HG02973 (cell line): ENCODE data around the gene ZNF343.
A peak's percentile ranks its signal among the peaks of the same experiment; 100 is the strongest.

Source experiments
- ATAC-seq: cut with Tn5 transposase; IDR thresholded peaks from one replicate; pipeline ENCODE4 v1.9.1; 2021; ENCODE audit warnings: moderate library complexity; ENCODE audit not compliant: unreplicated experiment

Gene ZNF343

DNA sequence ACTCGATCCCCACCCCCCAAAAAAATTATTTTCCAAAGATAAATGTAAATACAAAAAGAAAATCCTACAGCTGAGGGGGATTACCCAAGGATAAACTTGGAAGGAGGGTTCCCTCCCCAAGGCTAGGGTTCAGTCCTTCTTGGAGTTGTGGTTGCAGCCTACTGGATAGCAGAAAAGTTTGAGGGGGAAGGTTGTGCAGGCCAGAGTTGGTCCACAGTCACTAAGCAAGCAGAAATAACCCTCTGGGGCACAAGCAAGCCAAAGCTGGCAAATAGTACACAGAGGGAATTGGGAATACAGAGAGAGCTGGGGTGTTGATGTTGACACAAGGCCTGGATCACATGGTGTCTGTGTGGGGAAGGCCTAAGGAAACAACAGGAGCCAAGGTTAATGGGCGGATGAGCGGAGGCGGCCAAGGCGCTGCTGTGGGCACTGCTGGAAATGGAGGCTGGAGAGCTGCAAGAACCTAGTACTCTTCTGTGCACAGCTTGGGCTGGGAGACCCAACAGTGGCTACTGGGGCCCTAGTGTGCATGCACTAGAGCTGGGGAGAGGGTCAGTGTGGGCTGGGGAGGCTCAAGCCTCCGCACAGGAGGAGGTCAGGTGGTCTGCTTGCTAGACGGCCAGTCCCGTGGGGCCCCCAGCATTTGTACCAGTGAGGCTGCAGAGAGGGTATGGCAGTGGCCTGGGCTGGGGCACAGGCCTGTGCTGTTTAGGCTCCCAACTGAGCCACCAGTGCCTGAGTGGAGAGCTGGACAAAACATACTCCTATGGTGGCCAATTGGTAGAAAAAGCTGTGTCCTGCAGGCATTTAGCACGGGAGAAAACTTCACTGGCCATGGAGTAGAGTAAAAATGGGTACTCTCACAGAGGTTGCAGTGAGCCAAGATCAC, 32.6 kb downstream of the ZNF343 start:
- no peak for ATAC-seq

GRCh38 chr20:2473516-2473915, 35.2 kb downstream of the ZNF343 start:
- ATAC-seq = no peak

GRCh38 chr20:2470423-2471193, 38.1 kb downstream of the ZNF343 start, which contains the start of gene SNRPB:
TSS of gene SNRPB (minus strand) at chr20:2470789. CDS start at chr20:2470690, 99 bp downstream.
- ATAC-seq = peak; percentile 91

DNA sequence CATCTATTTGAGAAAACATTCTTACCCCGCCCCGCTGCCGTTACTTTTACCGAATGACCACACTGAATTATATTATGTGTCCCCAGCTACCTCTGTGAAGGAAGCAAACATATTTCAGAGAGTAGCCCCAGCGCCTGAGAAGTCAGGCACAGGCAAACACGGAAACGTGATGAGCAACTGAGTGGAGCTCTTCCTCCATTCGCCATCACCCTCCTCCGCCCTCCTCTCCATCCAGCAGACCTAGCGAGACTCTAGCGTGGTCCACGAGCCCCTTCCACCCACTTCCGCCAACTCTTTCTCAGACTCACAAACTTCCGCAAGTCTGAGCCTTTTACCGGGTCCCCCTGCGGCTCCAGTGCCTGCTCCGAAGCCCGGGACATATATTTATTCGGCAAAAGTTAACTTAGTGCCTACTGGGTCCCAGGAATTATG, 38.7 kb downstream of the ZNF343 start:
- peak; percentile 24 for ATAC-seq

GRCh38 chr20:2468581-2469407, 39.9 kb downstream of the ZNF343 start:
- no peak for ATAC-seq

GRCh38 chr20:2467412-2467811, 41.3 kb downstream of the ZNF343 start:
- ATAC-seq = no peak

DNA sequence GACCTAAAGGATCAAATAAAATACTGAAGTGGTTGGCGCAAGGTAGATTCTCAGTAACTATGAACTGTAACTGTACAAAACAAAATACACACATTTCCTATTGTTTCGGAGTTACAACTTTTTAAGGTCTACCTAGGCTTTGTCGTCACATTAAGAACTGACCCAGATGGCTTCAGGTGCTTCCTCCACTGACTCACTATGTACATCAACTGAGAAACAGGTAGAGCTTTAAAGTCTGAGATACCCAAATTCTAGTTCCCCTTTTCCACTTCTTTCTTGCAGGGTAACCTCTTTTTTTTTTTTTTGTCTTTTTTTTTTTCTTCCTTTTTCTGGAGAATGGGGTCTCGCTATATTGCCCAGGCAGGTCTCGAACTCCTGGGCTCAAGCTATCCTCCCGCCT, 43.6 kb downstream of the ZNF343 start:
- ATAC-seq = no peak

DNA sequence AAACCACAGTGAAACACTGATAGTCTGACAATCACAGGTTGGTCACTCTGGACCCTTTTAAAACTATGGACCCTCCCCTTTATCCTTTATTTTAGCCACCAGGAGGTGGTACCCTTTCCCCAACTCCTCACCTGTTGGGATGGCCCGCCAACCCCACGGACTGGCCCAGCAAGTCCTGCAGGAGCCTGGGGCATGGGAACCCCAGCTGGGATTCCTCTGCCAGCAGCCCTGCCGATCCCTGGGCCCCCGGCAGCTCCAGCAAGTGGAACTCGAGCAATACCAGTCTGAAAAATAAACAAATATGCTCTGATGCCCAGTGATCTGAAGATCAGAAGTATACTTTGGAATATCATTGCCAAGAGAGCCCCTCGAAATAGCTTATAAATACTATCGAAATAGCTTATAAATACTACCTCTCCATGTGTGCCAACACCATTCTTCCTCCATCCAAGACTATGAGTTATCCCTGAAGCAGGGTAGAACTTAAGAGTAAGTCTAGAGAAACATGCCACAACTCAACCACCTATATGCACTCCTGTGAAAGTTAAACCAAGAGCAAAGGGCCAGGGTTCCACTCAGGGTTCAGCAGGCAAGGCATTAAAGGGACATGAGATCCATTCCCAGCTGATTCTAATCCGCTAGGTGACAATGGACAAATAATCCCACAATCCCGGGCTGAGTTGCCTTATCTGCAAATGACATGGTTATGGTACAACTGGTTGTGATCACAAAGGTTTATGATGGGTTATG, 44.9 kb downstream of the ZNF343 start:
- ATAC-seq = no peak

DNA sequence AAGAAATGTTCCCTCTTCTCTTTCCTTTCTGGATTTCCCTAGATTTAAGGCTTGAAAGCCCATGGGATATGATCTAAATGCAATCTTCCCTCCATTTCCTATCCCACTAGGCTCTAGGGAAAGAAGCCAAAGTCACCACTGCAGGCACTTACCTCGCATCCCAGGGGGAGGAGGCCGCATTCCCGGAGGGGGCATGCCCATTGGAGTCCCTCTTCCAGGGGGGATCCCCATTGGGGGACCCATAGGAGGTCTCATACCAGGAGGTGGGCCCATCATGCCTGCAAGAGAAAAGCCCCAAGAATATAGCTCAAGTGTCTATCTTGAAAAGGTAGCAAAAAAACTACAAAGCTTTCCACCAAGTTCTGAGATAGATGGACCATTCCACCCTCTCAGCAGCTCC, 46.2 kb downstream of the ZNF343 start:
- no peak for ATAC-seq

DNA sequence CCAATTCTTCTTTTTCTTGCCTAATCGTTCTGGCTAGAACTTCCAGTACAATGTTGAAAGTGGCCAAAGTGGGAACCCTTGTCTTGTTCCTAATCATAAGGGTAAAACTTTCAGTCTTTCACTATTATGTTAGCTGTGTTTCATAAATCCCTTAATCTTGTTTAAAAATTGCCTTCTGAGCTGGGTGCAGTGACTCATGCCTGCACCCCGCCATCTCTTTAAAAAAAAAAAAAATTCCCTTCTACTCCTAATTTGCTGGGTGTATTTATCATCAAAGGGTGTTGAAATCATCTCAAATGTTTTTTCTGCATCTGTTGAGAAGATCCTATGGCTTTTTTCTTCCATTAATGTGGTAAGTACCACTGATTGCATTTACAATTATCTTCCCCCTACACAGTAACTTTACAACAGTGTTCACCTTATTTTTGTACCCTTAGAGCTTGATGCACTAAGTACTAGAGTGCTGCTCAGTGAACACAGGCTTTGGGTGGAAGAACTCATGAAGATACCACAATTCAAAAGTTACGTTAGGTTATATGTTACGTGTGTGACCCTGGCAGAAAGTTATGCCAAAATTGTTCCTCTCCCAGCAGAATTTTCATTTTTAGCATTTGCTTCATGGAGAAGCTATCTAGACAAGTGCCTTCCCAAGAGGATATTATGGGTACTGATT, 47.8 kb downstream of the ZNF343 start:
- no peak for ATAC-seq

- no peak for ATAC-seq
Observed at GRCh38 chr20:2459981-2460751, 48.5 kb downstream of the ZNF343 start.

GRCh38 chr20:2458919-2459499, 49.7 kb downstream of the ZNF343 start:
- no peak for ATAC-seq

- no peak for ATAC-seq
Observed at GRCh38 chr20:2455771-2456497, 52.8 kb downstream of the ZNF343 start.

DNA sequence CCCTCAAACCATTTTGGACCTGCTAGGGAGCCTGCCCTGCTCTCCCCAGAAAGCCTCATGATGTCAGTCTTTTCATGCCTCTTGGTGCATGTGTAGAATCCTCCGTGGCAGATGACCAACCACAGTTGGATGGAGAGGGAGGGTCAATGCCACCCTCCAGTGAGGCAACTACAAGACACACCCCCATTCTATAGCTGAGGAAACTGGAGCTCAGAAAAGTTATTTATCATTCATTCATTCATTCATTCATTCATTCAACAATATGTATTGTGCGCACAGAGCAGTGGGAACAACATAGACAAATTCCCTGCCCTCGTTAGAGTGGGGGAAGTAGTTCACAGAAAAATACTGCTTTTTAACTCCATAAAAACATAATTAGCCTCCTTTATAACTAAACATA, 54.9 kb downstream of the ZNF343 start:
- ATAC-seq = no peak

- no peak for ATAC-seq
Observed at GRCh38 chr20:2451939-2452732, 56.6 kb downstream of the ZNF343 start.

DNA sequence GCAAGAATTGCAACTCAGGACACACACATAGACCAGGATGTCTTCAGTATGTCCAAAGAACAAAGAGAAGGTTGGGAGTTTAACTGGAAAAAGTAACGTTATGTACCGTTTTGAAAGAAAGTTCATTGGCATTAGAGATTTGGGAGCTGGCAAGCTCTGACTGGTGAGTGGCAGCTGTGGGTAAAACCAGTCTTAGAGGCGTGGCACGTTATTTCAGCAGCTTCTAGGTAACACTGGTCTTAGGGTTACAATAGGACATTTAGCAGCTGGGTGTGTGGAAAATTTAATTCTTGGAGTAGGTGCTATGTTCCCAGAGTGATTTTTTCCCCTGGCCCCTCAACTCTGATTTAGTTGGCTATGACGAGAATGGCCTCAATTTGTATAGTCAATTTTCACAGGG, 57.3 kb downstream of the ZNF343 start:
- no peak for ATAC-seq

DNA sequence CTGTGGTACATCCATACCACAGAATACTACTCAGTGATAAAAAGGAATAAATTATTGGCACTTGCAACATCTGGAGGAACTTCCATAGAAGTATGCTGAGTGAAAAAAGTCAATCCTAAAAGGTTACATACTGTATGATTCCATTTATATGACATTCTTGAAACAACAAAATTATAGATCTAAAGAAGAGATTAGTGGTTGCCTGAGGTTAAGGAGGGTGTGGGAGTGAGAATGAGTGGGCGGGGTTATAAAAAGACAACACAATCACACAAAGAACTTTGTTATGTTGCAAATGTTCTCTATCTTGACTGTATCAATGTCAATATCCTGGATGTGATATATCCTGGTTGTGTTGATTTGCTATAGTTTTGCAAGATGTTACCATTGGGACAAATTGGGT, 59.3 kb downstream of the ZNF343 start:
- no peak for ATAC-seq
